Right cardiac atrium (tissue), 5 donors: ENCODE results near the gene LMCD1. TPM values are rescaled to one million over a fixed set of nuclear protein-coding genes. Genes with fewer than 3 reads are reported as not detected.

ENCODE experiments used
- ATAC-seq, 2 donors: fragments of 200-7000 bp; cut with Tn5 transposase; one replicate each; pipeline versions ENCODE4 v1.8.0 to v1.9.1; 2020; ENCODE audit warnings: moderate library complexity in 2 of 2, mild to moderate bottlenecking in 1 of 2
- DNase-seq, 3 donors: peaks; one replicate each; pipeline ENCODE4 v3.0.0-alpha.2; 2020
- H3K27ac ChIP-seq: one replicate; pipeline ENCODE4 v1.5.1; 2013; ENCODE audit warnings: mild to moderate bottlenecking, low read length, control low read depth, moderate library complexity
- H3K27me3 ChIP-seq: one replicate; pipeline ENCODE4 v1.6.1; 2013; ENCODE audit not compliant: control insufficient read depth, insufficient read depth
- H3K4me1 ChIP-seq: one replicate; pipeline ENCODE4 v1.6.1; 2013; ENCODE audit warnings: low read length; ENCODE audit not compliant: control insufficient read depth, insufficient read depth
- H3K4me3 ChIP-seq: one replicate; pipeline ENCODE4 v1.5.1; 2013; ENCODE audit warnings: low read length, control low read depth
- H3K9me3 ChIP-seq: one replicate; pipeline ENCODE4 v1.6.1; 2013; ENCODE audit warnings: low read length; ENCODE audit not compliant: control insufficient read depth
- WGBS: extraction: QIAGEN DNeasy Blood & Tissue Kit; methylation state at CpG from one replicate; pipeline ENCODE4 v1.1.7; 2013; 5-methylcytosine and 5-hydroxymethylcytosine counted together
- intact Hi-C, 4 donors: fragments of 100-400 bp; cut with DNase I; formaldehyde crosslinking; loops; one replicate each; pipeline versions ENCODE4 v1.11.0 to v1.14.0; 2022 to 2023
- polyA plus RNA-seq: library from polyadenylated mRNA; stranded (reverse); fragments of 200-250 nt; gene quantifications from one replicate; pipeline ENCODE4 v1.2.3, GENCODE V29; 2013
- total RNA-seq, 4 donors: library from RNA; stranded (reverse); fragmentation: NEBNext Ultra II Directional; extraction: Animal tissue kit (Norgen Biotek cat#: 25700); gene quantifications; one replicate each; pipeline ENCODE4 v1.2.1, GENCODE V29; 2021
- donor health status: healthy with polysubstance abuse.
- donor health status: DM: no; HTN: yes; CAD: no.
- donor health status: DM: no; HTN: no; CAD: no.
- donor health status: DM: no; HTN: yes; CAD: no; lungs with severe emphysema.
- donor health status: DM: yes; HTN: yes; CAD: no.

Gene LMCD1
- total and polyA plus RNA-seq, 5 donors, result 43.4 to 57.8 (median 53.5) TPM

- ATAC-seq, result no peak
- Histone ChIP-seq H3K27me3 (no peaks in the 10 kb centered on the region), H3K4me1 (peaks cover 10% of the 10 kb centered on the region), H3K27ac (no peak overlapping the region), H3K4me3 (no peak overlapping the region), H3K9me3 (no peaks in the 10 kb centered on the region)
- 76% methylated on average over 8 of the region's 8 CpGs for WGBS
- intact Hi-C loops, result no loop called here
- no peak for DNase-seq
Measured at GRCh38 chr3:8536096-8537056, 34.8 kb downstream of the LMCD1 start.

- H3K27me3 ChIP-seq, result no peaks in the 10 kb centered on the region
- H3K27ac ChIP-seq, result no peak overlapping the region
- WGBS, result 93% methylated on average over 1 of the region's 1 CpG
- DNase-seq (no peak), ATAC-seq (no peak)
- H3K4me1 ChIP-seq, result peaks cover 14% of the 10 kb centered on the region
- no peak overlapping the region for H3K4me3 ChIP-seq
- intact Hi-C loops, result no loop called here
- no peaks in the 10 kb centered on the region for H3K9me3 ChIP-seq
Measured at GRCh38 chr3:8537440-8537839, 35.8 kb downstream of the LMCD1 start.

GRCh38 chr3:8538223-8538622 lies 36.6 kb downstream of the LMCD1 start:
- peaks cover 8% of the 10 kb centered on the region for H3K4me1 ChIP-seq
- 96% methylated on average over 4 of the region's 4 CpGs for whole genome bisulfite sequencing

GRCh38 chr3:8538913-8539312 lies 37.3 kb downstream of the LMCD1 start:
- intact Hi-C loops, result no loop called here
- peaks cover 8% of the 10 kb centered on the region for H3K4me1 ChIP-seq
- no peaks in the 10 kb centered on the region for H3K9me3 ChIP-seq
- no peak for DNase-seq
- H3K27ac ChIP-seq, result no peak overlapping the region
- 75% methylated on average over 3 of the region's 3 CpGs for WGBS
- H3K27me3 ChIP-seq, result no peaks in the 10 kb centered on the region
- ATAC-seq, result no peak
- no peak overlapping the region for H3K4me3 ChIP-seq

More at GRCh38 chr3:8538223-8538622, 36.6 kb downstream of the LMCD1 start:
- Histone ChIP-seq H3K27me3 (no peaks in the 10 kb centered on the region), H3K27ac (no peak overlapping the region), H3K9me3 (no peaks in the 10 kb centered on the region), H3K4me3 (no peak overlapping the region)
- intact Hi-C loops, result no loop called here
- DNase-seq (no peak), ATAC-seq (no peak)

- Histone ChIP-seq H3K9me3 (no peaks in the 10 kb centered on the region), H3K4me1 (peaks cover 8% of the 10 kb centered on the region), H3K27ac (peak overlapping the region; percentile 49), H3K27me3 (no peaks in the 10 kb centered on the region), H3K4me3 (no peak overlapping the region)
- intact Hi-C loops, result no loop called here
- DNase-seq, result no peak
- WGBS, result 57% methylated on average over 7 of the region's 7 CpGs
- ATAC-seq, result no peak
Measured at GRCh38 chr3:8539419-8539818, 37.8 kb downstream of the LMCD1 start.

GRCh38 chr3:8540456-8540855 lies 38.8 kb downstream of the LMCD1 start:
- 63% methylated on average over 6 of the region's 6 CpGs for WGBS
- no peaks in the 10 kb centered on the region for H3K27me3 ChIP-seq
- no peaks in the 10 kb centered on the region for H3K9me3 ChIP-seq
- peaks cover 4% of the 10 kb centered on the region for H3K4me1 ChIP-seq
- intact Hi-C loops, result no loop called here
- no peak overlapping the region for H3K27ac ChIP-seq
- ATAC-seq (peak in 1 of 2 donors; percentile 42), DNase-seq (no peak)
- no peak overlapping the region for H3K4me3 ChIP-seq

GRCh38 chr3:8541486-8541885 lies 39.9 kb downstream of the LMCD1 start:
- WGBS, result 88% methylated on average over 9 of the region's 9 CpGs
- H3K27me3 ChIP-seq, result no peaks in the 10 kb centered on the region
- H3K9me3 ChIP-seq, result no peaks in the 10 kb centered on the region
- H3K4me3 ChIP-seq, result no peak overlapping the region
- ATAC-seq (no peak), DNase-seq (no peak)
- intact Hi-C loops, result no loop called here
- no peak overlapping the region for H3K27ac ChIP-seq
- peaks cover 6% of the 10 kb centered on the region for H3K4me1 ChIP-seq

- DNase-seq (no peak), ATAC-seq (peak; percentile 32 to 34)
- WGBS, result 54% methylated on average over 12 of the region's 12 CpGs
- H3K27me3 ChIP-seq, result no peaks in the 10 kb centered on the region
- no peak overlapping the region for H3K4me3 ChIP-seq
- H3K9me3 ChIP-seq, result no peaks in the 10 kb centered on the region
- no peak overlapping the region for H3K27ac ChIP-seq
- peaks cover 8% of the 10 kb centered on the region for H3K4me1 ChIP-seq
- intact Hi-C loops, result no loop called here
Measured at GRCh38 chr3:8542190-8543135, 40.8 kb downstream of the LMCD1 start.

- 52% methylated on average over 4 of the region's 4 CpGs for WGBS
- no peak overlapping the region for H3K27ac ChIP-seq
Measured at GRCh38 chr3:8546609-8547008, 45.0 kb downstream of the LMCD1 start.

GRCh38 chr3:8548502-8549275 lies 47.1 kb downstream of the LMCD1 start:
- Histone ChIP-seq H3K27ac (no peak overlapping the region), H3K27me3 (no peaks in the 10 kb centered on the region), H3K4me3 (no peak overlapping the region), H3K4me1 (peaks cover 6% of the 10 kb centered on the region), H3K9me3 (no peaks in the 10 kb centered on the region)
- no peak for ATAC-seq
- intact Hi-C loops, result no loop called here
- 95% methylated on average over 17 of the region's 17 CpGs for WGBS
- DNase-seq, result no peak

More at GRCh38 chr3:8546609-8547008, 45.0 kb downstream of the LMCD1 start:
- Histone ChIP-seq H3K4me1 (peaks cover 9% of the 10 kb centered on the region), H3K27me3 (no peaks in the 10 kb centered on the region), H3K9me3 (no peaks in the 10 kb centered on the region), H3K4me3 (no peak overlapping the region)
- no peak for DNase-seq
- intact Hi-C loops, result no loop called here
- no peak for ATAC-seq
